K562 (cell line): ENCODE data around the gene NDST3. TPM values are rescaled to one million over a fixed set of nuclear protein-coding genes. Genes with fewer than 3 reads are reported as not detected.

ENCODE experiments used
- ATAC-seq: fragments of 200-7000 bp; cut with Tn5 transposase; 3 replicates; pipeline ENCODE4 v1.9.1; 2020; ENCODE audit warnings: moderate library complexity
- BruUV-seq: library from RNA; stranded (reverse); fragments of 400-500 nt; replicated peaks from 2 replicates; lab custom pipeline; 2021; lab: Mats Ljungman, UMichigan
- CTCF ChIA-PET: fragments of 300-600 bp; formaldehyde crosslinking; extraction: SDS; loops from one replicate; lab custom pipeline; 2021; ENCODE audit warnings: low intra/inter-chr PET ratio; lab: Yijun Ruan, JAX
- POLR2A ChIA-PET: fragments of 300-600, 350-650 bp; sonication (Branson Sonifier 250); formaldehyde crosslinking; extraction: SDS; loops from one replicate; lab custom pipeline; 2021; ENCODE audit warnings: antibody characterized with exemption, inconsistent platforms; lab: Yijun Ruan, JAX
- DNase-seq, 4 experiments: peaks; one replicate each; pipeline versions ENCODE4 v3.0.0 to v3.0.0-alpha.2; 2011 to 2018; ENCODE audit warnings: low spot score in 3 of 4, mixed read lengths in 3 of 4; ENCODE audit errors: extremely low read depth in 1 of 4
- FAIRE-seq: peaks from 2 replicates; lab custom pipeline; 2011; peaks lifted over from hg19 to GRCh38; lab: Jason Lieb, UNC
- H2AFZ ChIP-seq: 2 replicates; pipeline ENCODE4 v1.6.0; 2011; ENCODE audit warnings: low read depth, low read length, control low read depth, inconsistent platforms
- H3K27ac ChIP-seq: fragments of 200-600 bp; 3 replicates; pipeline ENCODE4 v1.8.0; 2011; ENCODE audit warnings: low read depth, mild to moderate bottlenecking, control low read depth, inconsistent platforms, low read length, moderate library complexity, mixed read lengths; ENCODE audit errors: extremely low read depth
- H3K27me3 ChIP-seq, 2 experiments: fragments of 300-600 bp in 1 of 2; 2 replicates in 1 of 2; 3 replicates in 1 of 2; pipeline versions ENCODE4 v1.6.0 to v1.8.0; 2011; ENCODE audit warnings: inconsistent platforms in 2 of 2, low read length in 2 of 2, mild to moderate bottlenecking in 1 of 2, mixed read lengths in 1 of 2, moderate library complexity in 1 of 2; ENCODE audit not compliant: control insufficient read depth in 2 of 2, insufficient read depth in 2 of 2
- H3K36me3 ChIP-seq: fragments of 300-600 bp; 3 replicates; pipeline ENCODE4 v1.8.0; 2011; ENCODE audit warnings: mild to moderate bottlenecking, low read length, inconsistent platforms; ENCODE audit not compliant: control insufficient read depth, insufficient read depth
- H3K4me1 ChIP-seq, 2 experiments: fragments of 200-600 bp in 1 of 2; replicated peaks in 1 of 2; 2 replicates in 1 of 2; 3 replicates in 1 of 2; pipeline versions ENCODE4 v1.5.1 to v1.8.0; 2011; ENCODE audit warnings: inconsistent platforms in 2 of 2, low read length in 2 of 2, mild to moderate bottlenecking in 1 of 2, mixed read lengths in 1 of 2, moderate library complexity in 1 of 2; ENCODE audit not compliant: control insufficient read depth in 2 of 2, insufficient read depth in 2 of 2
- H3K4me2 ChIP-seq: 2 replicates; pipeline ENCODE4 v1.6.1; 2011; ENCODE audit warnings: low read length, control low read depth, inconsistent platforms, mixed read lengths; ENCODE audit not compliant: insufficient read depth
- H3K4me3 ChIP-seq: fragments of 200-600 bp; sonication (generic), shearing (Covaris generic); 2 replicates; pipeline ENCODE4 v1.5.1; 2016; ENCODE audit warnings: control low read depth, inconsistent platforms
- H3K79me2 ChIP-seq: fragments of 200-600 bp; 3 replicates; pipeline ENCODE4 v1.8.0; 2011; ENCODE audit warnings: low read length, inconsistent platforms; ENCODE audit not compliant: control insufficient read depth, insufficient read depth
- H3K9ac ChIP-seq, 2 experiments: 2 replicates each; pipeline versions ENCODE4 v1.6.0 to v1.6.1; 2011; ENCODE audit warnings: low read depth in 2 of 2, low read length in 2 of 2, control low read depth in 1 of 2, inconsistent platforms in 1 of 2, mild to moderate bottlenecking in 1 of 2, mixed read lengths in 1 of 2; ENCODE audit not compliant: insufficient read depth in 1 of 2
- H3K9me1 ChIP-seq: one replicate; pipeline ENCODE4 v1.6.0; 2011; ENCODE audit warnings: inconsistent platforms, mild to moderate bottlenecking, low read length, moderate library complexity; ENCODE audit not compliant: control insufficient read depth, insufficient read depth
- H3K9me3 ChIP-seq: replicated peaks from 2 replicates; pipeline ENCODE4 v1.5.1; 2011; ENCODE audit warnings: low read depth, low read length, inconsistent platforms; ENCODE audit not compliant: control insufficient read depth, insufficient read depth
- H4K20me1 ChIP-seq: replicated peaks from 2 replicates; pipeline ENCODE4 v1.6.1; 2011; ENCODE audit warnings: low read length, inconsistent platforms, mixed read lengths; ENCODE audit not compliant: control insufficient read depth, insufficient read depth
- EWSR1 ChIP-seq: fragments of 450-650 bp; IDR thresholded peaks from 2 replicates; pipeline ENCODE4 v1.6.1; 2018; ENCODE audit warnings: borderline replicate concordance, mild to moderate bottlenecking, low read depth, moderate library complexity; ENCODE audit not compliant: partially characterized antibody
- IRF1 ChIP-seq: sonication (generic); formaldehyde crosslinking; IDR thresholded peaks from 2 replicates; pipeline ENCODE4 v1.8.0; 2022; ENCODE audit warnings: missing genetic modification reagents, mild to moderate bottlenecking, borderline replicate concordance
- MIER1 ChIP-seq: fragments of 450-650 bp; IDR thresholded peaks from 2 replicates; pipeline ENCODE4 v1.6.1; 2016; ENCODE audit warnings: antibody characterized with exemption, mild to moderate bottlenecking, low read depth
- NONO ChIP-seq, 2 experiments: fragments of 200-400 bp in 1 of 2; fragments of 450-650 bp in 1 of 2; formaldehyde crosslinking in 1 of 2; IDR thresholded peaks; 2 replicates each; pipeline ENCODE4 v1.6.1; 2017; ENCODE audit warnings: low read depth in 2 of 2, mild to moderate bottlenecking in 2 of 2, moderate library complexity in 2 of 2, low read length in 1 of 2
- RNF219 ChIP-seq: fragments of 250-450 bp; sonication (Bioruptor Pico); IDR thresholded peaks from 2 replicates; pipeline ENCODE4 v1.5.0; 2022; ENCODE audit warnings: mild to moderate bottlenecking
- SNRNP70 ChIP-seq: fragments of 200-400 bp; formaldehyde crosslinking; optimal IDR thresholded peaks from 2 replicates; pipeline ENCODE3; 2017; ENCODE audit warnings: low read depth, low read length
- ZNF512 ChIP-seq: IDR thresholded peaks from 2 replicates; pipeline ENCODE4 v1.6.1; 2016; ENCODE audit warnings: missing genetic modification characterization, missing compliant biosample characterization
- WGBS: fragments of 100-300 bp; shearing (Covaris generic); methylation state at CpG from one replicate; pipeline ENCODE4 v1.1.6; 2016; ENCODE audit warnings: low coverage, mixed read lengths; ENCODE audit not compliant: insufficient coverage; ENCODE audit errors: missing lambda C conversion rate; 5-methylcytosine and 5-hydroxymethylcytosine counted together
- in situ Hi-C: fragments of 300-500 bp; cut with MboI; formaldehyde crosslinking; loops from 4 replicates; pipeline ENCODE4 v1.15.0; 2018; ENCODE audit warnings: inconsistent platforms, mixed read lengths
- intact Hi-C: fragments of 100-400 bp; cut with micrococcal nuclease; formaldehyde crosslinking; loops from 2 replicates; pipeline ENCODE4 v1.14.2; 2022
- polyA plus RNA-seq, 8 experiments: library from polyadenylated mRNA; depleted of rRNA in 4 of 8; stranded (reverse) in 5 of 8; unstranded in 3 of 8; fragments of >200 nt; fragmentation: Nextera tagmentation in 2 of 8; fragmentation: Illumina TruSeq in 1 of 8; extraction: Ambion mirVana in 2 of 8; extraction: Trizol in 1 of 8; gene quantifications; 2 replicates each; pipeline versions ENCODE4 v1.2.1 to v1.2.3, GENCODE V29; 2011 to 2014; ENCODE audit warnings: inconsistent platforms in 1 of 8, missing spikeins in 1 of 8
- total RNA-seq, 7 experiments: library from RNA; depleted of rRNA in 6 of 7; stranded (reverse); fragments of >200 nt in 6 of 7; fragmentation: Illumina TruSeq in 2 of 7; extraction: Trizol in 2 of 7; gene quantifications; 2 replicates each; pipeline versions ENCODE4 v1.2.1 to v1.2.3, GENCODE V29; 2011 to 2021; ENCODE audit warnings: low replicate concordance in 1 of 7

Gene NDST3
- total and polyA plus RNA-seq, 9 of the 15 experiments (the other 6 are each of a cell fraction or from before 2014, with no cell fraction given) = not detected

GRCh38 chr4:118112117-118113046, 78.1 kb downstream of the NDST3 start:
- TF ChIP-seq ZNF512 (no peak), SNRNP70 (no peak), MIER1 (no peak), IRF1 (CRISPR knock-in tag) (no peak), NONO (IDR thresholded peaks at IDR 0.05; ENCODE audit: low read depth in 2 of 2, low read length in 1 of 2) (no peak), EWSR1 (no peak), RNF219 (CRISPR knock-in tag) (no peak)

More at GRCh38 chr4:118112117-118113046, 78.1 kb downstream of the NDST3 start:
- intact Hi-C loops (no loop called here), in situ Hi-C loops (no loop called here)
- H3K27me3 ChIP-seq = no peaks in the 10 kb centered on the region
- CTCF ChIA-PET = no interaction called here
- H3K9me3 ChIP-seq = no peaks in the 10 kb centered on the region
- no peaks in the 10 kb centered on the region for H3K9me1 ChIP-seq
- FAIRE-seq (no peak), DNase-seq (no peak), ATAC-seq (no peak)
- H3K4me2 ChIP-seq = no peak overlapping the region
- no peaks in the 10 kb centered on the region for H3K79me2 ChIP-seq
- H3K4me1 ChIP-seq = no peaks in the 10 kb centered on the region
- WGBS = 0% methylated on average over 2 of the region's 2 CpGs
- H3K4me3 ChIP-seq = no peak overlapping the region
- BruUV-seq = no TSS peak
- no peak overlapping the region for H2AFZ ChIP-seq
- no peaks in the 10 kb centered on the region for H4K20me1 ChIP-seq
- H3K9ac ChIP-seq = no peak overlapping the region
- POLR2A ChIA-PET = no interaction called here
- H3K36me3 ChIP-seq = no peaks in the 10 kb centered on the region
- no peak overlapping the region for H3K27ac ChIP-seq
